ENCODE data around the gene CBX2. TPM values are rescaled to one million over a fixed set of nuclear protein-coding genes. Genes with fewer than 3 reads are reported as not detected.
A peak's percentile ranks its signal among the peaks of the same experiment; 100 is the strongest.

Gene CBX2
- total RNA-seq, 1 experiment from 2014 or later = 79.4 TPM

GRCh38 chr17:79802736-79803420 lies 24.9 kb downstream of the CBX2 start:
- Histone ChIP-seq H2BK15ac (ENCODE audit: low read depth, low read length) (no peak overlapping the region), H2BK120ac (ENCODE audit: low read depth, low read length, poor library complexity, severe bottlenecking) (no peak overlapping the region), H4K8ac (replicated peaks; ENCODE audit: insufficient read length, low read depth, low read length) (no peak overlapping the region), H3K23me2 (ENCODE audit: insufficient read length, low read depth, low read length, poor library complexity, severe bottlenecking) (peaks cover 3% of the 10 kb centered on the region), H4K5ac (ENCODE audit: insufficient read length, low read depth, low read length) (no peak overlapping the region), H2AFZ (ENCODE audit: low read length) (no peak overlapping the region), H3K9me3 (ENCODE audit: control insufficient read depth, low read depth, low read length) (no peaks in the 10 kb centered on the region), H3K4ac (ENCODE audit: low read depth, low read length) (no peak overlapping the region), H2BK20ac (ENCODE audit: low read depth, low read length, poor library complexity, severe bottlenecking) (no peak overlapping the region), H2AK5ac (ENCODE audit: insufficient read length, low read length) (no peak overlapping the region), H3K4me1 (ENCODE audit: insufficient read depth, low read length) (no peaks in the 10 kb centered on the region; the same call in 1 of the 2 replicates), H2BK5ac (ENCODE audit: insufficient read length, low read length) (no peak overlapping the region), H3K14ac (ENCODE audit: insufficient read depth, low read length) (no peak overlapping the region), H4K20me1 (ENCODE audit: control insufficient read depth, insufficient read depth, insufficient read length) (no peaks in the 10 kb centered on the region), H3K23ac (ENCODE audit: insufficient read length, low read depth, low read length) (no peak overlapping the region), H2BK12ac (ENCODE audit: insufficient read length, low read depth, low read length) (no peak overlapping the region), H3K4me2 (ENCODE audit: insufficient read depth, insufficient read length, low read length) (no peak overlapping the region), H3K18ac (ENCODE audit: insufficient read length, low read depth, low read length) (no peak overlapping the region), H3K79me2 (ENCODE audit: insufficient read depth, low read length) (no peaks in the 10 kb centered on the region), H4K91ac (ENCODE audit: insufficient read length, low read depth, low read length) (no peak overlapping the region), H3K9ac (ENCODE audit: extremely low read depth, insufficient read length, low read length) (no peak overlapping the region), H3T11ph (ENCODE audit: low read length) (no peak overlapping the region), H3K56ac (ENCODE audit: insufficient read length, low read depth, low read length) (no peak overlapping the region), H3K79me1 (ENCODE audit: insufficient read depth, low read depth, low read length, poor library complexity, severe bottlenecking) (no peaks in the 10 kb centered on the region), H3K27ac (ENCODE audit: insufficient read length, low read depth, low read length) (no peak overlapping the region), H3K27me3 (ENCODE audit: insufficient read depth, low read length) (peaks cover 92% of the 10 kb centered on the region)
- no CpG with 5 or more reads among the region's 57 CpGs for WGBS (ENCODE audit: extremely low coverage, insufficient read length, low lambda C conversion rate)
- Mint-ChIP-seq H3K4me1 (peaks cover 42 to 59% of the 10 kb centered on the region in 2 experiments), H3K27ac (no peak overlapping the region), H3K9me3 (peaks cover 11 to 18% of the 10 kb centered on the region in 2 experiments), H3K27me3 (ENCODE audit: low read depth) (peaks cover 100% of the 10 kb centered on the region), H3K4me3 (no peak overlapping the region), H3K36me3 (ENCODE audit: insufficient read depth in 1 of 3, low read depth in 3 of 3) (peaks cover 0 to 1% (median 0%) of the 10 kb centered on the region in 3 experiments; a peak in 2 of 7 replicates)
- DNase-seq = peak; percentile 77
- no peak for TF ChIP-seq CTCF (conservative IDR thresholded peaks at IDR 0.05)
